Peyer's patch (tissue), 4 donors: ENCODE measurements around the gene ALDH7A1. TPM values are rescaled to one million over a fixed set of nuclear protein-coding genes. Genes with fewer than 3 reads are reported as not detected.
"Not testable (repeated sequence)": the region's sequence is repeated elsewhere in the genome, so short reads cannot be mapped to it uniquely, and the experiment has no call there.

ENCODE experiments used
- DNase-seq, 3 donors: peaks; one replicate each; pipeline ENCODE4 v3.0.0-alpha.2; 2017 to 2019
- H3K27ac ChIP-seq, 4 donors: fragments of 200-600 bp; sonication (generic); one replicate each; pipeline ENCODE4 v1.5.1; 2016 to 2019
- H3K27me3 ChIP-seq, 2 donors: fragments of 200-600 bp; sonication (generic); one replicate each; pipeline ENCODE4 v1.5.1; 2019
- H3K36me3 ChIP-seq, 3 donors: fragments of 200-600 bp; sonication (generic); one replicate each; pipeline ENCODE4 v1.5.1; 2016 to 2019
- H3K4me1 ChIP-seq, 4 donors: fragments of 200-600 bp; sonication (generic); one replicate each; pipeline ENCODE4 v1.5.1; 2016 to 2019
- H3K4me3 ChIP-seq, 4 donors: fragments of 200-600 bp; sonication (generic); 1 replicate in 3 of 4; 2 replicates in 1 of 4; pipeline ENCODE4 v1.5.1; 2016 to 2019; ENCODE audit warnings: mild to moderate bottlenecking in 1 of 4
- H3K9me3 ChIP-seq, 4 donors: fragments of 200-600 bp; sonication (generic); one replicate each; pipeline ENCODE4 v1.5.1; 2016 to 2019; ENCODE audit warnings: mild to moderate bottlenecking in 1 of 4
- CTCF ChIP-seq, 6 experiments: fragments of 450-650 bp in 4 of 6; fragments of 200-600 bp in 2 of 6; sonication (generic) in 1 of 6; IDR thresholded peaks; one replicate each; pipeline ENCODE4 v1.5.1; 2017 to 2019; ENCODE audit warnings: antibody characterized with exemption in 6 of 6, mild to moderate bottlenecking in 3 of 6, moderate library complexity in 1 of 6
- POLR2A ChIP-seq, 2 donors: fragments of 450-650 bp; IDR thresholded peaks; one replicate each; pipeline ENCODE4 v1.5.1; 2017; ENCODE audit warnings: antibody characterized with exemption in 2 of 2, mild to moderate bottlenecking in 2 of 2, moderate library complexity in 2 of 2
- total RNA-seq, 4 donors: library from RNA; depleted of rRNA; stranded (reverse); fragments of >200 nt; gene quantifications; one replicate each; pipeline ENCODE4 v1.1.0, GENCODE V29; 2016

Gene ALDH7A1
- total RNA-seq, 4 donors from 2014 or later, result 19.4 to 25.7 (median 22.0) TPM

GRCh38 chr5:126631920-126632319 is 36.9 kb upstream of the ALDH7A1 start:
- Histone ChIP-seq H3K27me3 (no peaks in the 10 kb centered on the region), H3K4me1 (no peaks in the 10 kb centered on the region), H3K27ac (no peak overlapping the region), H3K4me3 (no peak overlapping the region), H3K36me3 (no peaks in the 10 kb centered on the region), H3K9me3 (no peaks in the 10 kb centered on the region)
- DNase-seq, result no peak
- no peak for TF ChIP-seq CTCF (IDR thresholded peaks at IDR 0.05)
- no peak for TF ChIP-seq POLR2A (IDR thresholded peaks at IDR 0.05)

- TF ChIP-seq POLR2A (IDR thresholded peaks at IDR 0.05), result no peak
- Histone ChIP-seq H3K4me1 (no peaks in the 10 kb centered on the region), H3K27ac (no peak overlapping the region), H3K36me3 (peaks cover 0 to 25% (median 0%) of the 10 kb centered on the region in 3 donors), H3K4me3 (no peak overlapping the region), H3K27me3 (no peaks in the 10 kb centered on the region), H3K9me3 (no peaks in the 10 kb centered on the region)
- no peak for DNase-seq
Measured at GRCh38 chr5:126628102-126628501, 33.1 kb upstream of the ALDH7A1 start.

GRCh38 chr5:126624534-126624933 is 29.5 kb upstream of the ALDH7A1 start:
- DNase-seq, result no peak
- H3K4me1 ChIP-seq, result no peaks in the 10 kb centered on the region

GRCh38 chr5:126619781-126620180 is 24.8 kb upstream of the ALDH7A1 start:
- Histone ChIP-seq H3K4me1 (no peaks in the 10 kb centered on the region), H3K27ac (no peak overlapping the region), H3K4me3 (no peak overlapping the region), H3K36me3 (peaks cover 0 to 71% (median 0%) of the 10 kb centered on the region in 3 donors), H3K9me3 (no peaks in the 10 kb centered on the region), H3K27me3 (no peaks in the 10 kb centered on the region)
- no peak for DNase-seq
- TF ChIP-seq CTCF (IDR thresholded peaks at IDR 0.05), result no peak
- no peak for TF ChIP-seq POLR2A (IDR thresholded peaks at IDR 0.05)

More at GRCh38 chr5:126624534-126624933, 29.5 kb upstream of the ALDH7A1 start:
- H3K4me3 ChIP-seq, result no peak overlapping the region
- no peak overlapping the region for H3K27ac ChIP-seq
- H3K27me3 ChIP-seq, result no peaks in the 10 kb centered on the region
- no peaks in the 10 kb centered on the region for H3K9me3 ChIP-seq
- H3K36me3 ChIP-seq, result peaks cover 0 to 53% (median 0%) of the 10 kb centered on the region in 3 donors
- TF ChIP-seq CTCF (IDR thresholded peaks at IDR 0.05), result no peak
- TF ChIP-seq POLR2A (IDR thresholded peaks at IDR 0.05), result no peak

GRCh38 chr5:126617603-126618002 is 22.6 kb upstream of the ALDH7A1 start:
- H3K4me1 ChIP-seq, H3K27me3 ChIP-seq, H3K9me3 ChIP-seq, H3K27ac ChIP-seq, H3K4me3 ChIP-seq, DNase-seq: not testable (repeated sequence)
- H3K36me3 ChIP-seq, result peaks cover 0 to 62% (median 0%) of the 10 kb centered on the region in 3 donors

- no peak overlapping the region for H3K27ac ChIP-seq
- H3K27me3 ChIP-seq, result no peaks in the 10 kb centered on the region
- no peaks in the 10 kb centered on the region for H3K4me1 ChIP-seq
- no peak overlapping the region for H3K4me3 ChIP-seq
- no peak for TF ChIP-seq CTCF (IDR thresholded peaks at IDR 0.05)
- no peak for TF ChIP-seq POLR2A (IDR thresholded peaks at IDR 0.05)
- DNase-seq, result no peak
- H3K9me3 ChIP-seq, result no peaks in the 10 kb centered on the region
- peaks cover 0 to 62% (median 0%) of the 10 kb centered on the region in 3 donors for H3K36me3 ChIP-seq
Measured at GRCh38 chr5:126615286-126615685, 20.3 kb upstream of the ALDH7A1 start.

GRCh38 chr5:126613941-126614592 is 19.0 kb upstream of the ALDH7A1 start:
- TF ChIP-seq CTCF (IDR thresholded peaks at IDR 0.05) (no peak), POLR2A (IDR thresholded peaks at IDR 0.05) (no peak)
- DNase-seq, result no peak
- peaks cover 0 to 62% (median 0%) of the 10 kb centered on the region in 3 donors for H3K36me3 ChIP-seq
- H3K9me3 ChIP-seq, result no peaks in the 10 kb centered on the region
- H3K27ac ChIP-seq, result no peak overlapping the region
- no peak overlapping the region for H3K4me3 ChIP-seq
- no peaks in the 10 kb centered on the region for H3K4me1 ChIP-seq
- H3K27me3 ChIP-seq, result no peaks in the 10 kb centered on the region
